ENCODE measurements around the gene ABCC11. TPM values are rescaled to one million over a fixed set of nuclear protein-coding genes. Genes with fewer than 3 reads are reported as not detected.

Gene ABCC11
- under 1 TPM in 1 of 2 donors, not detected in 1; 0.34 TPM for total RNA-seq

GRCh38 chr16:48247311-48247710 is at the start of gene ABCC11:
TSS of gene ABCC11 (minus strand) at chr16:48247539. CDS start at chr16:48231921, 15,618 bp downstream.

GRCh38 chr16:48244080-48244862 is 3.1 kb downstream of the ABCC11 start, which contains the start of gene LONP2:
TSS of gene LONP2 (plus strand) at chr16:48244300. CDS start at chr16:48244389, 89 bp downstream.

GRCh38 chr16:48155926-48156789 is 91.2 kb downstream of the ABCC11 start, which contains the start of gene ABCC12:
TSS of gene ABCC12 (minus strand) at chr16:48155993. CDS start at chr16:48146424, 9,569 bp downstream.

Other genes with a start within 250 kb of the ABCC11 start
- not detected for gene ABCC12, start 91.5 kb downstream of the ABCC11 start, total RNA-seq
- 100 to 1,000 TPM; 103 to 116 TPM for gene LONP2, start 3.2 kb downstream of the ABCC11 start, total RNA-seq
- gene SIAH1, start 137.9 kb upstream of the ABCC11 start, total RNA-seq = 10 to 100 TPM; 23.7 to 27.6 TPM

All from melanocyte of skin (primary cell).